Metanephros (tissue), 2 donors: ENCODE results near the gene PLCH1. TPM values are rescaled to one million over a fixed set of nuclear protein-coding genes. Genes with fewer than 3 reads are reported as not detected.

Experiments
- small RNA-seq: library from RNA; depleted of rRNA; stranded (forward); fragments of <200 nt; gene quantifications from one replicate; pipeline ENCODE3, GENCODE V24; 2014; ENCODE audit warnings: low replicate concordance
- total RNA-seq: library from RNA; depleted of rRNA; stranded (reverse); fragments of >200 nt; gene quantifications from one replicate; pipeline ENCODE4 v1.2.3, GENCODE V29; 2014

Gene PLCH1
- 8.1 TPM for total RNA-seq

GRCh38 chr3:155744626-155745324 lies at the start of gene PLCH1:
Gene PLCH1 (minus strand): TSS chr3:155745071. CDS start chr3:155704224, 40,847 bp downstream.

Small RNAs within 50 kb of the gene (small RNA-seq; reads per million reads assigned to genes)
- gene AC108729.3, result not detected
- gene RN7SL715P, result not detected

Other genes starting within 250 kb of the PLCH1 start
- gene C3orf33, start 61.2 kb upstream of the PLCH1 start, total RNA-seq, result 6.7 TPM
- gene SLC33A1, start 109.4 kb upstream of the PLCH1 start, total RNA-seq, result 37.5 TPM
- gene GMPS, start 125.6 kb upstream of the PLCH1 start, total RNA-seq, result 21.5 TPM